CD4-positive, alpha-beta T cell treated with Interleukin-17A for 1 hour (primary cell): ENCODE results near the gene STON1.
"Not testable (repeated sequence)": the region's sequence is repeated elsewhere in the genome, so short reads cannot be mapped to it uniquely, and the experiment has no call there.

Source experiments
- DNase-seq: peaks from one replicate; pipeline ENCODE4 v3.0.0-alpha.2; 2020

The STON1 gene

GRCh38 chr2:48530033-48530811 is at the start of gene STON1:
Gene STON1 (plus strand): TSS chr2:48530154. CDS start chr2:48580634, 50,480 bp downstream.
- DNase-seq = peak; percentile 45

GRCh38 chr2:48480526-48480925 is 49.4 kb upstream of the STON1 start:
- DNase-seq = no peak

GRCh38 chr2:48482313-48482712 is 47.6 kb upstream of the STON1 start:
- no peak for DNase-seq

- DNase-seq = no peak
These were observed 47.2 kb upstream of the STON1 start for GRCh38 chr2:48482769-48483168.

- no peak for DNase-seq
These were observed 46.4 kb upstream of the STON1 start for GRCh38 chr2:48483506-48483905.

GRCh38 chr2:48483916-48484315 is 46.0 kb upstream of the STON1 start:
- no peak for DNase-seq

GRCh38 chr2:48488545-48488944 is 41.4 kb upstream of the STON1 start:
- DNase-seq = no peak

GRCh38 chr2:48496849-48497248 is 33.1 kb upstream of the STON1 start:
- DNase-seq = no peak

GRCh38 chr2:48504647-48505327 is 25.2 kb upstream of the STON1 start:
- no peak for DNase-seq

GRCh38 chr2:48507111-48507510 is 22.8 kb upstream of the STON1 start:
- no peak for DNase-seq

- DNase-seq = peak; percentile 15
These were observed 21.4 kb upstream of the STON1 start for GRCh38 chr2:48508461-48509124.

- DNase-seq = no peak
These were observed 19.6 kb upstream of the STON1 start for GRCh38 chr2:48510329-48510728.

GRCh38 chr2:48511849-48512470 is 18.0 kb upstream of the STON1 start:
- DNase-seq = no peak

- no peak for DNase-seq
These were observed 17.4 kb upstream of the STON1 start for GRCh38 chr2:48512571-48512970.

GRCh38 chr2:48514348-48515003 is 15.5 kb upstream of the STON1 start:
- no peak for DNase-seq

GRCh38 chr2:48515513-48515985 is 14.4 kb upstream of the STON1 start:
- no peak for DNase-seq

GRCh38 chr2:48519593-48519992 is 10.4 kb upstream of the STON1 start:
- DNase-seq = no peak

GRCh38 chr2:48524756-48525155 is 5.2 kb upstream of the STON1 start:
- DNase-seq = not testable (repeated sequence)

- no peak for DNase-seq
These were observed 4.5 kb upstream of the STON1 start for GRCh38 chr2:48525269-48525943.

- DNase-seq = no peak
These were observed 2.6 kb upstream of the STON1 start for GRCh38 chr2:48527226-48527885.

- no peak for DNase-seq
These were observed 1.5 kb upstream of the STON1 start for GRCh38 chr2:48528431-48528830.

GRCh38 chr2:48529194-48529593 is 760 bp upstream of the STON1 start:
- DNase-seq = no peak
